ENCODE results near the gene KRT72. TPM values are rescaled to one million over a fixed set of nuclear protein-coding genes. Genes with fewer than 3 reads are reported as not detected.

KRT72 gene
- total and polyA plus RNA-seq, 4 donors: not detected

GRCh38 chr12:52607314-52607713 is 6.1 kb upstream of the KRT72 start:
- H3K9me3 ChIP-seq (ENCODE audit: control insufficient read depth in 4 of 4, low read length in 3 of 4): no peaks in the 10 kb centered on the region
- peaks cover 0 to 3% (median under 1%) of the 10 kb centered on the region in 4 donors for H3K27me3 ChIP-seq (ENCODE audit: control insufficient read depth in 4 of 4, insufficient read depth in 4 of 4, low read length in 3 of 4)
- H3K4me1 ChIP-seq (ENCODE audit: control insufficient read depth in 4 of 4, insufficient read depth in 4 of 4, low read length in 3 of 4): no peaks in the 10 kb centered on the region
- 55% methylated on average over 1 of the region's 1 CpG for WGBS
- H3K9ac ChIP-seq (ENCODE audit: low read depth in 1 of 2, low read length in 2 of 2): no peak overlapping the region
- H3K4me3 ChIP-seq (ENCODE audit: low read depth in 1 of 3, low read length in 3 of 3): no peak overlapping the region
- no peaks in the 10 kb centered on the region for H3K36me3 ChIP-seq (ENCODE audit: control insufficient read depth in 4 of 4, insufficient read depth in 3 of 4, low read depth in 1 of 4, low read length in 3 of 4)
- no peak for TF ChIP-seq GABPA (IDR thresholded peaks at IDR 0.05 in 1 of 2, conservative IDR thresholded peaks at IDR 0.05 in 1 of 2)
- TF ChIP-seq MAX (IDR thresholded peaks at IDR 0.05): no peak
- TF ChIP-seq ATF3 (IDR thresholded peaks at IDR 0.05): no peak
- TF ChIP-seq NR2F2 (IDR thresholded peaks at IDR 0.05): no peak
- TF ChIP-seq SP1 (IDR thresholded peaks at IDR 0.05): no peak
- no peak for TF ChIP-seq EGR1 (IDR thresholded peaks at IDR 0.05; ENCODE audit: low read depth in 2 of 2)
- H3K27ac ChIP-seq (ENCODE audit: low read depth in 1 of 2, low read length in 2 of 2): no peak overlapping the region
- DNase-seq (ENCODE audit: low spot score): no peak

GRCh38 chr12:52606581-52607218 is 5.4 kb upstream of the KRT72 start:
- Histone ChIP-seq H3K9ac (ENCODE audit: low read depth in 1 of 2, low read length in 2 of 2) (no peak overlapping the region), H3K27me3 (ENCODE audit: control insufficient read depth in 4 of 4, insufficient read depth in 4 of 4, low read length in 3 of 4) (peaks cover 0 to 4% (median 3%) of the 10 kb centered on the region in 4 donors), H3K9me3 (ENCODE audit: control insufficient read depth in 4 of 4, low read length in 3 of 4) (no peaks in the 10 kb centered on the region), H3K36me3 (ENCODE audit: control insufficient read depth in 4 of 4, insufficient read depth in 3 of 4, low read depth in 1 of 4, low read length in 3 of 4) (no peaks in the 10 kb centered on the region), H3K27ac (ENCODE audit: low read depth in 1 of 2, low read length in 2 of 2) (no peak overlapping the region), H3K4me1 (ENCODE audit: control insufficient read depth in 4 of 4, insufficient read depth in 4 of 4, low read length in 3 of 4) (no peaks in the 10 kb centered on the region), H3K4me3 (ENCODE audit: low read depth in 1 of 3, low read length in 3 of 3) (no peak overlapping the region)
- no peak for DNase-seq (ENCODE audit: low spot score)
- 87% methylated on average over 7 of the region's 7 CpGs for WGBS
- no peak for TF ChIP-seq NR2F2 (IDR thresholded peaks at IDR 0.05)
- TF ChIP-seq HNF4G (IDR thresholded peaks at IDR 0.05): no peak
- TF ChIP-seq EGR1 (IDR thresholded peaks at IDR 0.05; ENCODE audit: low read depth in 2 of 2): no peak
- TF ChIP-seq JUND (IDR thresholded peaks at IDR 0.05): no peak
- TF ChIP-seq REST (IDR thresholded peaks at IDR 0.05): no peak
- no peak for TF ChIP-seq TAF1 (conservative IDR thresholded peaks at IDR 0.05)
- TF ChIP-seq ZBTB33 (IDR thresholded peaks at IDR 0.05): no peak
- TF ChIP-seq RAD21 (IDR thresholded peaks at IDR 0.05): no peak
- no peak for TF ChIP-seq FOXA2 (IDR thresholded peaks at IDR 0.05)
- TF ChIP-seq ATF3 (IDR thresholded peaks at IDR 0.05): no peak
- no peak for TF ChIP-seq MAX (IDR thresholded peaks at IDR 0.05)
- no peak for TF ChIP-seq GABPA (IDR thresholded peaks at IDR 0.05 in 1 of 2, conservative IDR thresholded peaks at IDR 0.05 in 1 of 2)
- no peak for TF ChIP-seq FOXA1 (IDR thresholded peaks at IDR 0.05)

Data from liver (tissue), 9 donors.